ENCODE results near the gene CNOT3.

Gene CNOT3

DNA sequence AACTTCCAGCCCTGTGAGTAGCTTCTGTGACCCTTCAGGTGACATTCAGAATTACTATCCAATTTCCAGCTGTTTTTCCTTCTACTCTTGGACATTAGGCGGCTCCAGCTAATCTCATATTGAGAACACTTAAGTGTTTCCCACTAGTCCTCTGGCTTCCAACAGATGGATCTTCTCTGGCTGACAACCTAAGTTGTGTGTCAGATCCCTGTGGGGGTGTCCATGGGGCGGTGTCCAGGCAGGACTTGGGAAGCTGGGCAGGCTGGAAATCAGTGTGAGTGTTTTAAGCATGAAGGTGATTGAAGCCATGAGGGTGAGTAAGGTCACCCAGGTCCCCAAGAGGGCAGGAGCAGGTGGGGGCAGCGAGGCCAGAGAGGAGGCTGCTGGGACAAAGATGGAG is 10.1 kb downstream of the CNOT3 start:
- no peak for DNase-seq (ENCODE audit: low spot score)
- TF ChIP-seq, protein P1, sequence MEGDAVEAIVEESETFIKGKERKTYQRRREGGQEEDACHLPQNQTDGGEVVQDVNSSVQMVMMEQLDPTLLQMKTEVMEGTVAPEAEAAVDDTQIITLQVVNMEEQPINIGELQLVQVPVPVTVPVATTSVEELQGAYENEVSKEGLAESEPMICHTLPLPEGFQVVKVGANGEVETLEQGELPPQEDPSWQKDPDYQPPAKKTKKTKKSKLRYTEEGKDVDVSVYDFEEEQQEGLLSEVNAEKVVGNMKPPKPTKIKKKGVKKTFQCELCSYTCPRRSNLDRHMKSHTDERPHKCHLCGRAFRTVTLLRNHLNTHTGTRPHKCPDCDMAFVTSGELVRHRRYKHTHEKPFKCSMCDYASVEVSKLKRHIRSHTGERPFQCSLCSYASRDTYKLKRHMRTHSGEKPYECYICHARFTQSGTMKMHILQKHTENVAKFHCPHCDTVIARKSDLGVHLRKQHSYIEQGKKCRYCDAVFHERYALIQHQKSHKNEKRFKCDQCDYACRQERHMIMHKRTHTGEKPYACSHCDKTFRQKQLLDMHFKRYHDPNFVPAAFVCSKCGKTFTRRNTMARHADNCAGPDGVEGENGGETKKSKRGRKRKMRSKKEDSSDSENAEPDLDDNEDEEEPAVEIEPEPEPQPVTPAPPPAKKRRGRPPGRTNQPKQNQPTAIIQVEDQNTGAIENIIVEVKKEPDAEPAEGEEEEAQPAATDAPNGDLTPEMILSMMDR (IDR thresholded peaks at IDR 0.05; ENCODE audit: extremely low read depth, missing control alignments), result no peak

DNA sequence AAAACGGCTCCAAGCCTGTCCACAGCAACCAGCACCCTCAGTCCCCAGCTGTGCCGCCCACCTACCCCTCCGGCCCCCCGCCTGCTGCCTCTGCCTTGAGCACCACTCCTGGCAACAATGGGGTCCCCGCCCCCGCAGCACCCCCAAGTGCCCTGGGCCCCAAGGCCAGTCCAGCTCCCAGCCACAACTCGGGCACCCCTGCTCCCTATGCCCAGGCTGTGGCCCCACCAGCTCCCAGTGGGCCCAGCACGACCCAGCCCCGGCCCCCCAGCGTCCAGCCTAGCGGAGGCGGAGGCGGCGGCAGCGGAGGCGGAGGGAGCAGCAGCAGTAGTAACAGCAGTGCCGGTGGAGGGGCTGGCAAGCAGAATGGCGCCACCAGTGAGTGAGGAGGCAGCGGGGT is 10.6 kb downstream of the CNOT3 start:
- DNase-seq (ENCODE audit: low spot score), result no peak
- TF ChIP-seq, protein P1 (IDR thresholded peaks at IDR 0.05; ENCODE audit: extremely low read depth, missing control alignments), result no peak

DNA sequence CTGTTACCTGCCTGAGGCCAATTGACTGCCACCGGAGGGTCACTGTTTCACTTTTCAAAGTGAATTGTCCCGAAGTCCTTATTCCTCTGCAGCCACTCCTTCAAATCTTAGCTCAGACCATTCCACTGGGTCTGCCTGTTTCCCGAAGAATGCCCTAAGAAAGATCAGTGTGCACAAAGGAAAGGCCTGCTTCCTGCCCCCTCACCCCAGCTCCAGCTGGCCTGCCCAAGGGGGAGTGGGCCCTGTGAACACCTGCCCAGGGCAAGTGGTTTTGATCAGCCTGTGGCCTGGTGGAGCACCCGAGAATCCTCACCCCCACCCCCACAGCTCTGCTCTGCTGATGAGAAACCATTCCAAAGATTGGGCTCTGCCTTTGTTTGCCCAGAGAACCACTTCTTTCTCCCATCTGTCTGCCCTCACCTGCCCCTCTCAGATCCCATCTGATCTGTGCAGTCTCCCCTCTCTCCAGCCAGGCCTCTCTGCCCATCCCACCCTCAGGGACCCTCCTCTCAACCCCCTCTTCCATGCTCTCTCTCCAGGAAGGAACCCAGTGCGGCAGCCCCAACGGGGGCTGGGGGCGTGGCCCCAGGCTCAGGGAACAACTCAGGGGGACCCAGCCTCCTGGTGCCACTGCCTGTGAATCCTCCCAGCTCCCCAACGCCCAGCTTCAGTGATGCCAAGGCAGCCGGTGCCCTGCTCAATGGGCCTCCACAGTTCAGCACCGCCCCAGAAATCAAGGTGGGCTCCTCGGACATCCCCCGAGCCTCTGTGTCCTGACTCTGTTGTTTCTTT is 11.7 kb downstream of the CNOT3 start:
- TF ChIP-seq, protein P1 (IDR thresholded peaks at IDR 0.05; ENCODE audit: extremely low read depth, missing control alignments), result no peak
- no peak for DNase-seq (ENCODE audit: low spot score)

DNA sequence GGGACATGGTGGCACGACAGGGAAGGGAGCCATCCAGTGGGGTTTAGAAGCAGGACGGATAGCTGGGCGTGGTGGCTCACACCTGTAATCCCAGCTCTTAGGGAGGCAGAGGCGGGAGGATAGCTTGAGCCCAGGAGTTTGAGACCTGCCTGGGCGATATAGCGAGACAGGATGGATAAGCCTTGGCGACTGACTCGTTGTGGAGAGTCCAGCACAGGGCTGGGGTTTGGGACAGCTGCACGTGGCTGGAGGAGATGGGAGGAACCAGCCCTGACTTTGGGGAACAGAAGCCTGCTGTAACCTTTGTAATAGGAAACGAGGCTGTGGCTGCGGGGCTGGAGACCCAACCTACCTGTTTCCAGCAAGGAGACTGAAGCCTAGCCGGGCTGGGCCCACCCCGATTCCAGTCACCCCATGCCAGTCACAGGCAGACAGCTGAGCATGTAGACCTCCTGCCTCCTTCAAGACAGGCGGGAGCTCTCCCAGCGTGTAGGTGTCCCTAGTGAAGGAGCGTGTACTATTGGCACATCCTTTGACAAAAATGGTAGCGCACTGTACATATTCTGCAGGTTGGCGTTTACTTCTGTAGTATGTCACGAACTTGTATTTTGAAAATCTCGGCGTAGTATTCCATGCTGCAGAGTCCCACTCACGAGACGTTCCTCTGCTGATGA is 13.9 kb downstream of the CNOT3 start:
- TF ChIP-seq, protein P1 (IDR thresholded peaks at IDR 0.05; ENCODE audit: extremely low read depth, missing control alignments), result no peak
- no peak for DNase-seq (ENCODE audit: low spot score)

DNA sequence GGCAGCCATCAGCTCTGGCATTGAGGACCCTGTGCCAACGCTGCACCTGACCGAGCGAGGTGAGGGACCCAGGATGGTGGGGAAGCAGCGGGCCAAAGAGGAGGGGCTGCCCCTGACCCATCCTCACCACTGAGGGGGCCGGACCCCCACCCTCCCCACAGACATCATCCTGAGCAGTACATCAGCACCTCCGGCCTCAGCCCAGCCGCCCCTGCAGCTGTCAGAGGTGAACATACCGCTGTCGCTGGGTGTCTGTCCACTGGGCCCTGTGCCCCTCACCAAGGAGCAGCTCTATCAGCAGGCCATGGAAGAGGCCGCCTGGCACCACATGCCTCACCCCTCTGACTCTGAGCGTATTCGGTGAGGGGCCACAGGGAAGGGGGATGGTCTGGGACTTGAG is 14.7 kb downstream of the CNOT3 start:
- TF ChIP-seq, protein P1 (IDR thresholded peaks at IDR 0.05; ENCODE audit: extremely low read depth, missing control alignments), result no peak
- no peak for DNase-seq (ENCODE audit: low spot score)

DNA sequence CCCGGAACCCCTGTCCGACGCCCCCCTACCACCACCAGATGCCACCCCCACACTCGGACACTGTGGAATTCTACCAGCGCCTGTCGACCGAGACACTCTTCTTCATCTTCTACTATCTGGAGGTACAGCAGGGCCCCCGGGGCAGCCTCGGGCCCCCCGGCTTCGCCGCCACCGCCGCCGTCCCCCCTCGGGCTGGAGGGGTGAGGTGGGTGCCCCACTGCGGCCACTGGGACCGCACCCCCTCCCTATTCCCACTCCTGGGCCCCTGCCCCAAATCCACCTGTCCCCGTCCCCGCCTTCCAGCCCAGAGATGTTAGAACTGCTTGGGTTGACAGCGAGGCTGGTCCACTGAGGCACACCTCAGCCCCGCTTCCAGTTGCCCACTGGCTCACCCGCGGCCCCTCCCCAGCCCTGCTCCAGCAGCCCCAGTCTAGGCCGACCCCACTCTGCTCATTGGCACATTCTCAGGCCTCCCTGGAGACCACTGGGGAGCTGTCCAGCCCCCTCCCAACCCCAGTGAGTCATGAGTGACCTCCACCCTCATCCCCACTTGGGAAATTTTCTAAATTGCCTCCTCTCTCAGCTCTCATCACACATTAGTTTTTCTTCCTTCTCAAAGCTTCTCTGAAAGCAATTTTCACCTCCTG is 15.4 kb downstream of the CNOT3 start:
- TF ChIP-seq, protein P1 (IDR thresholded peaks at IDR 0.05; ENCODE audit: extremely low read depth, missing control alignments), result no peak
- no peak for DNase-seq (ENCODE audit: low spot score)

Measured in GM20000 (cell line).